HepG2 (cell line): ENCODE measurements around the gene NTM. TPM values are rescaled to one million over a fixed set of nuclear protein-coding genes. Genes with fewer than 3 reads are reported as not detected.

Source experiments
- ATAC-seq: fragments of 200-7000 bp; cut with Tn5 transposase; 3 replicates; pipeline ENCODE4 v1.9.1; 2020; ENCODE audit warnings: mild to moderate bottlenecking, moderate library complexity
- BruUV-seq: library from RNA; stranded (reverse); fragments of 400-500 nt; replicated peaks from 2 replicates; lab custom pipeline; 2021; lab: Mats Ljungman, UMichigan
- CTCF ChIA-PET: fragments of 300-600 bp; formaldehyde crosslinking; extraction: SDS; loops from one replicate; lab custom pipeline; 2021; ENCODE audit warnings: low total read pairs, inconsistent platforms, low intra/inter-chr PET ratio; lab: Yijun Ruan, JAX
- POLR2A ChIA-PET: fragments of 350-600 bp; sonication (Branson Sonifier 250); formaldehyde crosslinking; loops from one replicate; lab custom pipeline; 2020; ENCODE audit warnings: antibody characterized with exemption, inconsistent platforms; lab: Yijun Ruan, JAX
- DNase-seq: peaks from one replicate; pipeline ENCODE4 v3.0.0-alpha.2; 2015; ENCODE audit warnings: low spot score
- FAIRE-seq: peaks from 3 replicates; lab custom pipeline; 2011; peaks lifted over from hg19 to GRCh38; lab: Jason Lieb, UNC
- H2AFZ ChIP-seq: one replicate; pipeline ENCODE4 v1.6.1; 2011; ENCODE audit warnings: low read length, inconsistent platforms
- H3K27ac ChIP-seq: fragments of 300-600 bp; 3 replicates; pipeline ENCODE4 v1.8.0; 2011; ENCODE audit warnings: mixed run types, mild to moderate bottlenecking, mixed read lengths, low read length, inconsistent platforms; ENCODE audit not compliant: insufficient read depth; ENCODE audit errors: extremely low read length
- H3K27me3 ChIP-seq, 2 experiments: fragments of 200-600 bp in 1 of 2; 2 replicates in 1 of 2; 3 replicates in 1 of 2; pipeline versions ENCODE4 v1.6.0 to v1.8.0; 2011; ENCODE audit warnings: low read length in 2 of 2, mild to moderate bottlenecking in 2 of 2, moderate library complexity in 2 of 2, inconsistent platforms in 1 of 2; ENCODE audit not compliant: insufficient read depth in 2 of 2, control insufficient read depth in 1 of 2
- H3K36me3 ChIP-seq, 2 experiments: fragments of 200-600 bp in 1 of 2; replicated peaks in 1 of 2; 2 replicates in 1 of 2; 3 replicates in 1 of 2; pipeline versions ENCODE4 v1.5.1 to v1.8.0; 2011; ENCODE audit warnings: low read length in 2 of 2, inconsistent platforms in 1 of 2; ENCODE audit not compliant: insufficient read depth in 2 of 2, control insufficient read depth in 1 of 2
- H3K4me1 ChIP-seq: 2 replicates; pipeline ENCODE4 v1.5.1; 2012; ENCODE audit warnings: low read length, inconsistent platforms; ENCODE audit not compliant: insufficient read depth
- H3K4me2 ChIP-seq: 2 replicates; pipeline ENCODE4 v1.6.0; 2011; ENCODE audit warnings: low read depth, low read length, inconsistent platforms
- H3K4me3 ChIP-seq, 3 experiments: fragments of 200-600 bp in 1 of 3; sonication (generic), shearing (Covaris generic) in 1 of 3; replicated peaks in 1 of 3; 2 replicates each; pipeline ENCODE4 v1.5.1; 2011 to 2016; ENCODE audit warnings: low read length in 3 of 3, inconsistent platforms in 2 of 3, low read depth in 2 of 3, mild to moderate bottlenecking in 2 of 3, control low read depth in 1 of 3, mixed read lengths in 1 of 3; ENCODE audit not compliant: insufficient read depth in 1 of 3
- H3K79me2 ChIP-seq: one replicate; pipeline ENCODE4 v1.6.1; 2011; ENCODE audit warnings: low read length, inconsistent platforms; ENCODE audit not compliant: insufficient read depth
- H3K9ac ChIP-seq: 2 replicates; pipeline ENCODE4 v1.6.0; 2011; ENCODE audit warnings: mild to moderate bottlenecking, low read depth, low read length, inconsistent platforms; ENCODE audit not compliant: insufficient read depth
- H3K9me3 ChIP-seq: 2 replicates; pipeline ENCODE4 v1.5.1; 2012; ENCODE audit warnings: mild to moderate bottlenecking, low read length
- H4K20me1 ChIP-seq: 2 replicates; pipeline ENCODE4 v1.6.0; 2011; ENCODE audit warnings: inconsistent platforms, mild to moderate bottlenecking, low read length, moderate library complexity; ENCODE audit not compliant: insufficient read depth
- FOSL1 ChIP-seq: sonication (generic); formaldehyde crosslinking; IDR thresholded peaks from 2 replicates; pipeline ENCODE4 v1.9.0; 2021; ENCODE audit warnings: missing genetic modification reagents, borderline replicate concordance
- SMAD1 ChIP-seq: sonication (generic); formaldehyde crosslinking; IDR thresholded peaks from 2 replicates; pipeline ENCODE4 v1.4.0; 2020; ENCODE audit warnings: missing genetic modification reagents, low read depth, mild to moderate bottlenecking, borderline replicate concordance
- SP2 ChIP-seq: sonication (generic); formaldehyde crosslinking; IDR thresholded peaks from 2 replicates; pipeline ENCODE4 v1.5.1; 2020; ENCODE audit warnings: mild to moderate bottlenecking, missing genetic modification reagents
- TAF1 ChIP-seq: sonication (generic); formaldehyde crosslinking; IDR thresholded peaks from 2 replicates; pipeline ENCODE4 v1.4.0; 2020; ENCODE audit warnings: missing genetic modification reagents
- THYN1 ChIP-seq: sonication (generic); formaldehyde crosslinking; IDR thresholded peaks from 2 replicates; pipeline ENCODE4 v1.8.1; 2023; ENCODE audit warnings: low read depth, mild to moderate bottlenecking, moderate library complexity, missing genetic modification reagents, borderline replicate concordance
- ZMYM3 ChIP-seq: sonication (generic); formaldehyde crosslinking; IDR thresholded peaks from 2 replicates; pipeline ENCODE4 v1.5.1; 2020; ENCODE audit warnings: mild to moderate bottlenecking, missing genetic modification reagents
- ZNF256 ChIP-seq: sonication (generic); formaldehyde crosslinking; conservative IDR thresholded peaks from 2 replicates; pipeline ENCODE4 v1.4.0; 2020; ENCODE audit warnings: missing genetic modification reagents
- ZNF670 ChIP-seq: sonication (generic); formaldehyde crosslinking; IDR thresholded peaks from 2 replicates; pipeline ENCODE4 v1.8.0; 2022; ENCODE audit warnings: mild to moderate bottlenecking, missing genetic modification reagents, borderline replicate concordance
- ZNF687 ChIP-seq: sonication (generic); formaldehyde crosslinking; IDR thresholded peaks from 2 replicates; pipeline ENCODE4 v1.5.1; 2020; ENCODE audit warnings: mild to moderate bottlenecking, missing genetic modification reagents, moderate library complexity
- ZNF7 ChIP-seq: IDR thresholded peaks from 2 replicates; pipeline ENCODE4 v1.6.1; 2016; ENCODE audit warnings: missing biosample characterization, missing genetic modification reagents
- ZNF883 ChIP-seq: sonication (generic); formaldehyde crosslinking; IDR thresholded peaks from 2 replicates; pipeline ENCODE4 v1.5.1; 2020; ENCODE audit warnings: mild to moderate bottlenecking, missing genetic modification reagents; ENCODE audit errors: not compliant biosample characterization
- WGBS: methylation state at CpG from one replicate; pipeline ENCODE4 v1.1.6; 2017; ENCODE audit warnings: low lambda C conversion rate; 5-methylcytosine and 5-hydroxymethylcytosine counted together
- in situ Hi-C: cut with HindIII; loops from 2 replicates; pipeline ENCODE4 v1.10.0; 2017; ENCODE audit warnings: low pct_unique_long_range_greater_than_20kb; ENCODE audit not compliant: extremely low pct_ligation_motif_present
- intact Hi-C: fragments of 100-400 bp; cut with micrococcal nuclease; formaldehyde crosslinking; loops from one replicate; pipeline ENCODE4 v1.10.0; 2022; ENCODE audit not compliant: unreplicated experiment
- polyA plus RNA-seq, 8 experiments: library from polyadenylated mRNA; depleted of rRNA in 3 of 8; stranded (reverse) in 7 of 8; unstranded in 1 of 8; fragments of >200 nt; fragmentation: Illumina TruSeq in 4 of 8; extraction: Trizol in 4 of 8; gene quantifications; 2 replicates each; pipeline versions ENCODE4 v1.2.1 to v1.2.3, GENCODE V29; 2011 to 2016; ENCODE audit warnings: low read depth in 4 of 8, missing spikeins in 1 of 8, mixed read lengths in 1 of 8; ENCODE audit not compliant: insufficient read depth in 1 of 8
- total RNA-seq, 5 experiments: library from RNA; depleted of rRNA; stranded (reverse); fragments of >200 nt; fragmentation: Illumina TruSeq; extraction: Trizol; gene quantifications; 2 replicates each; pipeline ENCODE4 v1.2.3, GENCODE V29; 2016; ENCODE audit warnings: low read depth in 1 of 5
- TF ChIP-seq, protein P1 (sequence below): sonication (generic); formaldehyde crosslinking; conservative IDR thresholded peaks from 2 replicates; pipeline ENCODE4 v1.4.0; 2020; ENCODE audit warnings: missing genetic modification reagents
- TF ChIP-seq, protein P2 (sequence below): sonication (generic); formaldehyde crosslinking; IDR thresholded peaks from 2 replicates; pipeline ENCODE4 v1.5.0; 2020; ENCODE audit warnings: missing genetic modification reagents

Gene NTM
- total and polyA plus RNA-seq, 2 of the 13 experiments (the other 11 are each of a cell fraction or from before 2014, with no cell fraction given): not detected

DNA sequence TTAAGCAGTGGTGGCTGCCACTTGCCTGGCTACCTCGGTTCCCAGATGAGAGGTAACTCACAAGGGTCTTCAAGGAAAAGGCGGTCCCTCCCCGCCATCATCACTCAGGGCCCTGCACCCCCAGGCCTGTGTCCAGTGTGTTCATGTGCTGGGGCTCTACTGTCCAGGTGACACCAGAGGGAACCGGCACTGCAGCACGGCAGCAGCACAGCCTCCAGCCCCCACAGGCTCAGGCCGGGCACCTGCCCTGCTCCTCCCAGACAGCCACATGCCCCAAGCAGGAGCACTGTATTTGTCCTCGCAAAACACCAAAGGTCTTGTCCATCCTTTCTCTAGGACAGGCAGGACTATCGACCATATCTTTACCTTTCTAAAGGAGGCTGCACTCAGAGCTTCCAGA, 982.1 kb downstream of the NTM start:
- intact Hi-C loops (no loop called here), in situ Hi-C loops (no loop called here)
- ChIA-PET CTCF (no interaction called here), POLR2A (no interaction called here)
- WGBS: 36% methylated on average over 5 of the region's 8 CpGs
- BruUV-seq: no TSS peak
- H3K4me2 ChIP-seq: no peak overlapping the region
- no peaks in the 10 kb centered on the region for H3K36me3 ChIP-seq
- 0 out of 5 replicates have a peak, but pooled peaks cover 0 to 2% of the 10 kb centered on the region in 2 experiments for H3K27me3 ChIP-seq
- no peaks in the 10 kb centered on the region for H3K4me1 ChIP-seq
- H3K27ac ChIP-seq: no peak overlapping the region
- DNase-seq (no peak), FAIRE-seq (no peak), ATAC-seq (no peak)
- H3K9ac ChIP-seq: no peak overlapping the region
- no peaks in the 10 kb centered on the region for H3K79me2 ChIP-seq
- TF ChIP-seq FOSL1 (CRISPR knock-in tag): no peak
- TF ChIP-seq, protein P1, sequence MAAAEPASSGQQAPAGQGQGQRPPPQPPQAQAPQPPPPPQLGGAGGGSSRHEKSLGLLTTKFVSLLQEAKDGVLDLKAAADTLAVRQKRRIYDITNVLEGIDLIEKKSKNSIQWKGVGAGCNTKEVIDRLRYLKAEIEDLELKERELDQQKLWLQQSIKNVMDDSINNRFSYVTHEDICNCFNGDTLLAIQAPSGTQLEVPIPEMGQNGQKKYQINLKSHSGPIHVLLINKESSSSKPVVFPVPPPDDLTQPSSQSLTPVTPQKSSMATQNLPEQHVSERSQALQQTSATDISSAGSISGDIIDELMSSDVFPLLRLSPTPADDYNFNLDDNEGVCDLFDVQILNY (CRISPR knock-in tag): no peak
- no peak for TF ChIP-seq THYN1
- no peak for TF ChIP-seq ZMYM3
- no peak for TF ChIP-seq ZNF883 (CRISPR knock-in tag)
- H4K20me1 ChIP-seq: no peaks in the 10 kb centered on the region
- no peaks in the 10 kb centered on the region for H3K9me3 ChIP-seq
- no peak overlapping the region for H2AFZ ChIP-seq
- no peak overlapping the region for H3K4me3 ChIP-seq

DNA sequence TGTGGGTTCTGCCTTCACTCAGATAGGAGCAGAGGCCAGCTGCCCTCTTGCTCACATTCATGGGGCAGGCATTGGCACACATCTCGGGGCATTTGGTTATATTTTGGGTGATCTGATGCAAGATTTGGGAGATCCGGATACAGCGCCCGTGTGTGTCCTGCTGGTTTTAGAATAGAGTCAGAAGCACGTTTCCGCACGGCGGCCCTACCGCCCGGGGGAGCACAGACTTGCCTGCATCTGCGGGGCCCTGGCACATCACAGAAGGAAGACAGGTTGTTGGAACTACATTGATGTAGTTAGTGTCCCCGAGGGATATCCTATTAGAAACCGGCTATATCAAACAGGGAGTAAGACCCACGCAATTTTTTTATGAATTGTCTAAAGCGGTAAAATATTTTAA, 982.8 kb downstream of the NTM start:
- Histone ChIP-seq H3K9ac (no peak overlapping the region), H3K79me2 (no peaks in the 10 kb centered on the region), H3K4me3 (no peak overlapping the region), H3K27me3 (no peaks in the 10 kb centered on the region), H3K36me3 (no peaks in the 10 kb centered on the region), H2AFZ (no peak overlapping the region), H3K4me1 (no peaks in the 10 kb centered on the region), H3K4me2 (no peak overlapping the region), H3K9me3 (no peaks in the 10 kb centered on the region), H3K27ac (no peak overlapping the region), H4K20me1 (no peaks in the 10 kb centered on the region)
- in situ Hi-C loops: no loop called here
- intact Hi-C loops: no loop called here
- no peak for DNase-seq
- no peak for ATAC-seq
- CTCF ChIA-PET: no interaction called here
- no TSS peak for BruUV-seq
- WGBS: 46% methylated on average over 14 of the region's 15 CpGs
- no peak for FAIRE-seq
- POLR2A ChIA-PET: no interaction called here
- TF ChIP-seq TAF1: no peak
- TF ChIP-seq, protein P2, sequence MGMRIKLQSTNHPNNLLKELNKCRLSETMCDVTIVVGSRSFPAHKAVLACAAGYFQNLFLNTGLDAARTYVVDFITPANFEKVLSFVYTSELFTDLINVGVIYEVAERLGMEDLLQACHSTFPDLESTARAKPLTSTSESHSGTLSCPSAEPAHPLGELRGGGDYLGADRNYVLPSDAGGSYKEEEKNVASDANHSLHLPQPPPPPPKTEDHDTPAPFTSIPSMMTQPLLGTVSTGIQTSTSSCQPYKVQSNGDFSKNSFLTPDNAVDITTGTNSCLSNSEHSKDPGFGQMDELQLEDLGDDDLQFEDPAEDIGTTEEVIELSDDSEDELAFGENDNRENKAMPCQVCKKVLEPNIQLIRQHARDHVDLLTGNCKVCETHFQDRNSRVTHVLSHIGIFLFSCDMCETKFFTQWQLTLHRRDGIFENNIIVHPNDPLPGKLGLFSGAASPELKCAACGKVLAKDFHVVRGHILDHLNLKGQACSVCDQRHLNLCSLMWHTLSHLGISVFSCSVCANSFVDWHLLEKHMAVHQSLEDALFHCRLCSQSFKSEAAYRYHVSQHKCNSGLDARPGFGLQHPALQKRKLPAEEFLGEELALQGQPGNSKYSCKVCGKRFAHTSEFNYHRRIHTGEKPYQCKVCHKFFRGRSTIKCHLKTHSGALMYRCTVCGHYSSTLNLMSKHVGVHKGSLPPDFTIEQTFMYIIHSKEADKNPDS: no peak
- no peak for TF ChIP-seq ZNF7 (CRISPR knock-in tag)
- TF ChIP-seq SMAD1: no peak
- no peak for TF ChIP-seq ZNF256
- TF ChIP-seq SP2 (CRISPR knock-in tag): no peak
- no peak for TF ChIP-seq ZNF670 (CRISPR knock-in tag)
- no peak for TF ChIP-seq ZNF687 (CRISPR knock-in tag)
